PC-3 (cell line): Measurements from ENCODE around the gene ZMYND10. TPM values are rescaled to one million over a fixed set of nuclear protein-coding genes. Genes with fewer than 3 reads are reported as not detected.

ENCODE experiments used
- ATAC-seq: fragments of 200-7000 bp; cut with Tn5 transposase; 2 replicates; pipeline ENCODE4 v1.9.1; 2020; ENCODE audit warnings: mild to moderate bottlenecking, moderate library complexity
- BruUV-seq: library from RNA; stranded (reverse); fragments of 400-500 nt; replicated peaks from 2 replicates; lab custom pipeline; 2021; lab: Mats Ljungman, UMichigan
- CTCF ChIA-PET: fragments of 300-600 bp; sonication (Branson Sonifier 250); formaldehyde crosslinking; loops from one replicate; lab custom pipeline; 2022; ENCODE audit warnings: antibody characterized with exemption; lab: Charles Lee
- POLR2A ChIA-PET: fragments of 300-600 bp; sonication (Branson Sonifier 250); formaldehyde crosslinking; loops from one replicate; lab custom pipeline; 2022; ENCODE audit warnings: antibody characterized with exemption; ENCODE audit not compliant: unreplicated experiment; lab: Charles Lee
- DNase-seq: peaks from one replicate; pipeline ENCODE4 v3.0.0-alpha.2; 2015
- H2AFZ ChIP-seq: fragments of 300-600 bp; sonication (generic); 2 replicates; pipeline ENCODE4 v1.6.0; 2016; ENCODE audit warnings: antibody characterized with exemption, low read length
- H3F3A ChIP-seq: fragments of 300-600 bp; sonication (generic); one replicate; pipeline ENCODE4 v1.6.0; 2017; ENCODE audit warnings: antibody characterized with exemption, low read length, control low read depth, mild to moderate bottlenecking; ENCODE audit not compliant: unreplicated experiment
- H3K27ac ChIP-seq: fragments of 300-600 bp; sonication (generic); 2 replicates; pipeline ENCODE4 v1.5.1; 2016; ENCODE audit warnings: mild to moderate bottlenecking, low read length
- H3K27me3 ChIP-seq: fragments of 300-600 bp; sonication (generic); 2 replicates; pipeline ENCODE4 v1.6.1; 2016; ENCODE audit warnings: low read length, mixed read lengths
- H3K36me3 ChIP-seq: fragments of 300-600 bp; sonication (generic); 2 replicates; pipeline ENCODE4 v1.6.1; 2016; ENCODE audit warnings: low read depth, mixed run types, low read length, mixed read lengths
- H3K4me1 ChIP-seq: fragments of 300-600 bp; sonication (generic); 2 replicates; pipeline ENCODE4 v1.5.1; 2016; ENCODE audit warnings: low read length; ENCODE audit not compliant: insufficient read depth
- H3K4me2 ChIP-seq: fragments of 300-600 bp; sonication (generic); 2 replicates; pipeline ENCODE4 v1.6.0; 2016; ENCODE audit warnings: low read length
- H3K4me3 ChIP-seq: fragments of 300-600 bp; sonication (generic); 2 replicates; pipeline ENCODE4 v1.5.1; 2016; ENCODE audit warnings: mild to moderate bottlenecking, low read length, mixed read lengths
- H3K79me2 ChIP-seq: fragments of 300-600 bp; sonication (generic); 2 replicates; pipeline ENCODE4 v1.6.1; 2017; ENCODE audit warnings: low read length, mixed read lengths
- H3K9ac ChIP-seq: fragments of 300-600 bp; sonication (generic); 2 replicates; pipeline ENCODE4 v1.6.0; 2016; ENCODE audit warnings: mild to moderate bottlenecking, low read length
- H3K9me2 ChIP-seq: fragments of 300-600 bp; sonication (generic); replicated peaks from 2 replicates; pipeline ENCODE4 v1.6.1; 2016; ENCODE audit warnings: mixed run types, low read length, mixed read lengths
- H3K9me3 ChIP-seq: fragments of 300-600 bp; sonication (generic); 2 replicates; pipeline ENCODE4 v1.6.1; 2016; ENCODE audit warnings: low read length, mixed read lengths
- H4K20me1 ChIP-seq: fragments of 300-600 bp; sonication (generic); 2 replicates; pipeline ENCODE4 v1.6.1; 2016; ENCODE audit warnings: low read length, mixed read lengths
- CTCF ChIP-seq: fragments of 300-600 bp; sonication (generic); conservative IDR thresholded peaks from 2 replicates; pipeline ENCODE4 v1.5.1; 2017; ENCODE audit warnings: antibody characterized with exemption, low read depth, mild to moderate bottlenecking, low read length
- EZH2 ChIP-seq: fragments of 300-600 bp; sonication (generic); IDR thresholded peaks from one replicate; pipeline ENCODE4 v1.6.1; 2017; ENCODE audit warnings: antibody characterized with exemption, mild to moderate bottlenecking, low read length; ENCODE audit not compliant: unreplicated experiment
- EZH2phosphoT487 ChIP-seq: fragments of 300-600 bp; sonication (generic); IDR thresholded peaks from 2 replicates; pipeline ENCODE4 v1.6.1; 2018; ENCODE audit warnings: mild to moderate bottlenecking, antibody characterized with exemption, low read length, borderline replicate concordance
- intact Hi-C: fragments of 100-400 bp; cut with micrococcal nuclease; formaldehyde crosslinking; loops from 2 replicates; pipeline ENCODE4 v1.9.0; 2023
- total RNA-seq: library from RNA; depleted of rRNA; stranded (reverse); fragments of >200 nt; gene quantifications from 2 replicates; pipeline ENCODE4 v1.2.3, GENCODE V29; 2014

Gene ZMYND10
- total RNA-seq, 1 experiment from 2014 or later, result 1.6 TPM

- H4K20me1 ChIP-seq, result no peaks in the 10 kb centered on the region
- no peak overlapping the region for H3K4me3 ChIP-seq
- H3K4me2 ChIP-seq, result no peak overlapping the region
- no peaks in the 10 kb centered on the region for H3K9me2 ChIP-seq
- H2AFZ ChIP-seq, result no peak overlapping the region
- POLR2A ChIA-PET, result no interaction called here
- H3F3A ChIP-seq, result peaks cover 4% of the 10 kb centered on the region
- no peaks in the 10 kb centered on the region for H3K27me3 ChIP-seq
- no peak overlapping the region for H3K27ac ChIP-seq
- no peaks in the 10 kb centered on the region for H3K9me3 ChIP-seq
- ATAC-seq (no peak), DNase-seq (no peak)
- CTCF ChIA-PET, result no interaction called here
- H3K9ac ChIP-seq, result no peak overlapping the region
- no peak for TF ChIP-seq CTCF
- no peak for TF ChIP-seq EZH2phosphoT487
- TF ChIP-seq EZH2, result no peak
- BruUV-seq, result no TSS peak
- peaks cover 36% of the 10 kb centered on the region for H3K79me2 ChIP-seq
- intact Hi-C loops, result no loop called here
- H3K36me3 ChIP-seq, result peaks cover 9% of the 10 kb centered on the region
- peaks cover 17% of the 10 kb centered on the region for H3K4me1 ChIP-seq
Measured at GRCh38 chr3:50294492-50295403, 50.8 kb downstream of the ZMYND10 start.

GRCh38 chr3:50294089-50294488 is 51.4 kb downstream of the ZMYND10 start:
- H3K27me3 ChIP-seq, result no peaks in the 10 kb centered on the region
- ATAC-seq, result no peak
- peaks cover 4% of the 10 kb centered on the region for H3F3A ChIP-seq
- no peak overlapping the region for H3K9ac ChIP-seq
- no peak overlapping the region for H3K4me3 ChIP-seq
- ChIA-PET CTCF (no interaction called here), POLR2A (no interaction called here)
- no peak for TF ChIP-seq EZH2phosphoT487
- TF ChIP-seq CTCF, result no peak
- TF ChIP-seq EZH2, result no peak
- peaks cover 15% of the 10 kb centered on the region for H3K36me3 ChIP-seq
- DNase-seq, result no peak
- BruUV-seq, result no TSS peak
- H3K9me2 ChIP-seq, result no peaks in the 10 kb centered on the region
- H3K4me1 ChIP-seq, result peaks cover 16% of the 10 kb centered on the region
- no peaks in the 10 kb centered on the region for H4K20me1 ChIP-seq
- intact Hi-C loops, result no loop called here
- no peaks in the 10 kb centered on the region for H3K9me3 ChIP-seq
- no peak overlapping the region for H2AFZ ChIP-seq
- peaks cover 43% of the 10 kb centered on the region for H3K79me2 ChIP-seq
- no peak overlapping the region for H3K27ac ChIP-seq
- H3K4me2 ChIP-seq, result no peak overlapping the region

GRCh38 chr3:50293079-50293801 is 52.3 kb downstream of the ZMYND10 start:
- H3K27ac ChIP-seq, result no peak overlapping the region

More at GRCh38 chr3:50293079-50293801, 52.3 kb downstream of the ZMYND10 start:
- intact Hi-C loops, result no loop called here
- H3K9ac ChIP-seq, result peak overlapping the region; percentile 47
- H3K4me2 ChIP-seq, result peak overlapping the region; percentile 81
- ChIA-PET POLR2A (no interaction called here), CTCF (no interaction called here)
- no peaks in the 10 kb centered on the region for H3K9me2 ChIP-seq
- no peaks in the 10 kb centered on the region for H3K9me3 ChIP-seq
- H3K4me3 ChIP-seq, result peak overlapping the region; percentile 97; the same call in 1 of the 2 replicates
- H2AFZ ChIP-seq, result peak overlapping the region; percentile 85
- H3K79me2 ChIP-seq, result peaks cover 36% of the 10 kb centered on the region
- TF ChIP-seq EZH2 (no peak), EZH2phosphoT487 (no peak), CTCF (no peak)
- peaks cover 4% of the 10 kb centered on the region for H3F3A ChIP-seq
- no peaks in the 10 kb centered on the region for H4K20me1 ChIP-seq
- BruUV-seq, result no TSS peak
- ATAC-seq, result no peak
- no peaks in the 10 kb centered on the region for H3K27me3 ChIP-seq
- peaks cover 8% of the 10 kb centered on the region for H3K4me1 ChIP-seq
- peaks cover 24% of the 10 kb centered on the region for H3K36me3 ChIP-seq
- DNase-seq, result no peak
